GM08714 (cell line): ENCODE measurements around the gene MMP24OS.
"Not testable (repeated sequence)": the region's sequence is repeated elsewhere in the genome, so short reads cannot be mapped to it uniquely, and the experiment has no call there.

ENCODE experiments used
- H3K4me3 ChIP-seq: fragments of 200-500 bp; sonication (Bioruptor generic); 2 replicates; pipeline ENCODE4 v1.5.1; 2014; ENCODE audit warnings: mild to moderate bottlenecking, low read length, inconsistent platforms
- ZNF274 ChIP-seq: IDR thresholded peaks from 2 replicates; pipeline ENCODE4 v1.6.1; 2012; ENCODE audit warnings: mild to moderate bottlenecking, low read depth, low read length

The MMP24OS gene

GRCh38 chr20:35264755-35265154 is 13.2 kb downstream of the MMP24OS start:
- no peak overlapping the region for H3K4me3 ChIP-seq
- TF ChIP-seq ZNF274 = no peak

GRCh38 chr20:35263532-35264341 is 14.2 kb downstream of the MMP24OS start:
- H3K4me3 ChIP-seq = no peak overlapping the region
- TF ChIP-seq ZNF274 = no peak

- H3K4me3 ChIP-seq = not testable (repeated sequence)
These were observed 15.0 kb downstream of the MMP24OS start for GRCh38 chr20:35262731-35263531.

DNA sequence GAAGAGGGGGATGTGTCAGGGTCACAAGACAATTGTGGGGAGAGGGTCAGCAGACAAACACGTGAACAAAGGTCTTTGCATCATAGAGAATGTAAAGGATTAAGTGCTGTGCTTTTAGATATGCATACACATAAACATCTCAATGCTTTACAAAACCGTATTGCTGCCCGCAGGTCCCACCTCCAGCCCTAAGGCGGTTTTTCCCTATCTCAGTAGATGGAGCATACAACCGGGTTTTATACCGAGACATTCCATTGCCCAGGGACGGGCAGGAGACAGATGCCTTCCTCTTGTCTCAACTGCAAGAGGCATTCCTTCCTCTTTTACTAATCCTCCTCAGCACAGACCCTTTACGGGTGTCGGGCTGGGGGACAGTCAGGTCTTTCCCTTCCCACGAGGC is 15.6 kb downstream of the MMP24OS start:
- H3K4me3 ChIP-seq = not testable (repeated sequence)

GRCh38 chr20:35260426-35260825 is 17.5 kb downstream of the MMP24OS start:
- H3K4me3 ChIP-seq = no peak overlapping the region
- no peak for TF ChIP-seq ZNF274

DNA sequence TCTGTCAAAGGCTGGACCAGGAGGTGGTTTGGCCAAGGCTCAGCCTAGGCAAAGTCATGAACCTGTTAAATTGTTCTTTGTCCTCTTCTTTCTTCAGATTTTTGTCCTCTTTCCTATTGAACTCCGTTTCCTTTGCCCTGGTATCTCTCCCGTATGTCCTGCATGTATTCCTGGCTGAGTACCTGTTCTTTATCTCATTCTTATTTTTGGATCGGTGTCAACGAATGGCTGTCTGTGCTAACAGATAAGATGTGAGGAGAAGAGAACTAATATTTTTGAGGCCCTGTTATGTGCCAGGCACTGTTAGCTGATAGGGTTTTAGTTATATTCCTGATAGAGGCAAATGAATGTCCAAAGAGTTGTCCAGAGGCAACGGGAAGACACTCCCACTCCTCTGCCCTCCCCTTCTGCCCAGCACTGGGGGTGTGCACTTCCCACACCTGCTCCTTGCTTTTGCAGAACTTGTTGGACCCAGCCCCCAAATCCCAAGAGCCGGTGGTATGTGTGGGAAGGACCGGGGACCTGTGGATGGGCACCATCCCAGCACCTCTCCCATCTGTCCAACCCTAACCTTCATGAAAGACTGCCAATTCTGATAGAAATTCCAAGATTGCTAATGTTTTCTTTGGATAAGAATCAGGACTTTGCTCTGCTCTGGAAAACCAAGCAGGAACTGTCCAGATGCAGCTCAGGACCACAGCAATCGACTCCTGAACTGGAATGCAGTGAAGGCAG is 20.6 kb downstream of the MMP24OS start:
- no peak for TF ChIP-seq ZNF274
- no peak overlapping the region for H3K4me3 ChIP-seq

DNA sequence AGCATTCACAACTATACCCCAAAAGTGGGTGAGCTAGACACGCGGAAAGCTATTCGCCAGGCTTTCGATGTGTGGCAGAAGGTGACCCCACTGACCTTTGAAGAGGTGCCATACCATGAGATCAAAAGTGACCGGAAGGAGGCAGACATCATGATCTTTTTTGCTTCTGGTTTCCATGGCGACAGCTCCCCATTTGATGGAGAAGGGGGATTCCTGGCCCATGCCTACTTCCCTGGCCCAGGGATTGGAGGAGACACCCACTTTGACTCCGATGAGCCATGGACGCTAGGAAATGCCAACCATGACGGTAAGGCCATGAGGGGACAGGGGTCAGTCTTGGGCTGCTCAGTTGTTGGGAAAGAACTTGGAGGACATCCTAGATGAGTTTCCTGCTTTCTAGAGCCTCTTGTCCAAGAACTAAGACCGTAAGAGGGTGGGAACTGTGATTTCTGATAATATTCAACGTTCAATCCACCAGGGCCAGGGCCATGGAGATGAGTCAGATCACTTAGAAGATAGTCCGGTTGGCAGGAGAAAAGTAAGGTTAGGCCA is 23.4 kb downstream of the MMP24OS start:
- TF ChIP-seq ZNF274 = no peak
- H3K4me3 ChIP-seq = no peak overlapping the region

- no peak for TF ChIP-seq ZNF274
- H3K4me3 ChIP-seq = no peak overlapping the region
These were observed 24.9 kb downstream of the MMP24OS start for GRCh38 chr20:35253010-35253409.

DNA sequence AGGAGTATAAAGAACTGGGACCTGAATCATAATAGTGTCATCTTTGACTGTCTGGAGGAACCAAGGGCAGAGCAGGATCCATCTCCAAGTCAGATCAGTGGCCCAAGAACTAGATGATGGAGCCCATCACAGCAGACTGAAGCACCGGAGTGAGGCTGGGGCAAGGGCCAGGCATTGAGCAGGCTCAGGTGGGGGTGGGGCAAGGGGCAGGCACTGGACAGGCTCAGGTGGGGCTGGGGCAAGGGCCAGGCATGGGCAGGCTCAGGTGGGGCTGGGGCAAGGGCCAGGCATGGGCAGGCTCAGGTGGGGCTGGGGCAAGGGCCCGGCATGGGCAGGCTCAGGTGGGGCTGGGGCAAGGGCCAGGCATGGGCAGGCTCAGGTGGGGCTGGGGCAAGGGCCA is 25.3 kb downstream of the MMP24OS start:
- H3K4me3 ChIP-seq = not testable (repeated sequence)

DNA sequence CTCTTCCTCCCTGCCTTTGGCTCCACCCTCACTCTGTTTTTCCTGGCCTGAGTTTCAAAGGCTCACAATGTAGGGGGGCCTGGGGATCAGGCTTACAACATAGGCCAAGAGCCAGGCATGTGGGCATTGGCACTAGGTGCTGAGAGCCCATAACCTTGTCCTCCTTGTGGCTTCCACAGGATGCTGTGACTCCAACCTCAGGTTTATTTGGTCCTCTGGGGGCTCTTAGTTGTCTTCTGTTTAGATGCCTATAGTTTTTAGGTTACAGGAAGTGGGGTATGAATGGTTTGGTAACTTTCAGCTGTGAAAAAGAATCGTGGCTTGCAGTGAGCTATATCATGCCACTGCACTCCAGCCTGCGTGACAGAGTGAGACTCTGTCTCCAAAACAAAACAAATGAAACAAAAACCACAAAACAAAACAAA is 25.9 kb downstream of the MMP24OS start:
- H3K4me3 ChIP-seq = no peak overlapping the region
- no peak for TF ChIP-seq ZNF274

- H3K4me3 ChIP-seq = no peak overlapping the region
These were observed 26.3 kb downstream of the MMP24OS start for GRCh38 chr20:35251613-35251940.

GRCh38 chr20:35248641-35249475 is 29.1 kb downstream of the MMP24OS start:
- TF ChIP-seq ZNF274 = no peak
- H3K4me3 ChIP-seq = no peak overlapping the region

More at GRCh38 chr20:35251613-35251940, 26.3 kb downstream of the MMP24OS start:
- no peak for TF ChIP-seq ZNF274

DNA sequence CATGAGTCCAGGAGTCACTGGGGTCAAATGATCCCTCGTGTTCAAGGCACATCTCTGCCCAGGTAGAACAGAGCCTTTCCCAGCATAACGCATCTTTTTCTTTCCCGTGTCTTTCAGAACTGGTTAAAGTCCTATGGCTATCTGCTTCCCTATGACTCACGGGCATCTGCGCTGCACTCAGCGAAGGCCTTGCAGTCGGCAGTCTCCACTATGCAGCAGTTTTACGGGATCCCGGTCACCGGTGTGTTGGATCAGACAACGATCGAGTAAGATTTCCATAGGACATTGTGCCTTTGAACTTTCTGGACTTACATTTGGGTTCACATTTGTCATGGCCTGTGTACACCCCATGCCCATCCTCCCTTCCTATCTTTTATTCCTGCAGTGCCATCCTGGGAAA is 31.2 kb downstream of the MMP24OS start:
- TF ChIP-seq ZNF274 = no peak

DNA sequence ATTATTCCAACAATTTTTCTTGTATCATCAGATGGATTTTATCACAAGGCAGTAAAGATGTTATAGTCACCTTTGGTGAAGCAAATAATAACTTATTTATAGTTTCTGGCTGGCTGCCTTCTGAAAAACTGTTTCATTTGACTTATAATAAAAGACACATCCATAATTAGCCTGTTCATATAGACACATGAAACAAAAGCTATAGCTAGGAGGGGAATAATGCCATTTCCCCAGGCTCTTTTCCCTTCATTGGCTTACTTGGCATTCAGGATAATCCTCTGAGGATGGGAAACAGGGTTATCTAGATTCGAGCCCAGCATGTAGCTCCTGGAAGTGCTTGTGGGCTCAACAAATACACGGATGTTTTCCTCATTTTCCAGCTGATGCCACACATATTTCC is 33.9 kb downstream of the MMP24OS start:
- no peak for TF ChIP-seq ZNF274
- H3K4me3 ChIP-seq = no peak overlapping the region

More for the DNA sequence above, 31.2 kb downstream of the MMP24OS start:
- H3K4me3 ChIP-seq = no peak overlapping the region
